HG03565 (cell line): ENCODE data around the gene LYPD6.

ENCODE experiments used
- ATAC-seq: cut with Tn5 transposase; IDR thresholded peaks from one replicate; pipeline ENCODE4 v1.9.1; 2021; ENCODE audit warnings: mild to moderate bottlenecking, moderate library complexity; ENCODE audit not compliant: unreplicated experiment

The LYPD6 gene

DNA sequence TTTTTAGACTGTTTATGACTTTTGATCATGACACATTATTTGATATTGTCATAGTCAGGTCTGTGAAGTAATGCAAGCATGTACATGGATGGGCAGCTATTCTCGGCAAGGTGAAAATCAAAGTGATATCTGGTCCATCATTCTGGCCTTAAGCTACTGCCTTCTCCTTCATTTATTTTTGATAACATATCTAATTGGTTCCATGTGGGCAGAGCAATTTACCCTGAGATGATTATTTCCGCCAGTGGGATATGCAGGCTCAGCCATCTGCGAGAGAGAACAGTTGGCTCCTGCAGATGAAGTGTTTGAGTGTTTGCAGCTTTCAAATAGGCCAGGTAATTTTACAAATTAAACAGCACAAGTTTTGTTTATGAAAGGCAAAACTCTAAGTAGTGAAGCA lies 116.4 kb downstream of the LYPD6 start:
- no peak for ATAC-seq

DNA sequence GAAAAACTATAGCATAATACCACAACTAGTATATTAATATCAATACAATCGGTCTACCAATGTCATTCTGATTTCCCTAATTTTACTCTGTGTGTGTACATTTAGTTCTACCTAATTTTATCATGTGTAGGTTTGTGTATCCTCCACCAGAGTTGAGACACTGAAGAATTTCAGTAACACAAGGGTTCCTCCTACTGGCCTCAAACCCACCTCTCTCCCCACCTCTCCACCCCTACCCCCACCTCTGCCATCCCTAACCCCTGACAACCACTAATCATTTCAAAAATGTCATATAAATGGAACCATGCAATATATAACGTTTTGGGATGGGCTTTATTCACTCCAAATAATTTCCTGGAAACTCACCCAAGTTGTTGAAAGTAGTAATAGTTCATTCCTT lies 117.9 kb downstream of the LYPD6 start:
- no peak for ATAC-seq

GRCh38 chr2:149449017-149449416 lies 118.6 kb downstream of the LYPD6 start:
- no peak for ATAC-seq

GRCh38 chr2:149451417-149452165 lies 121.2 kb downstream of the LYPD6 start:
- peak; percentile 66 for ATAC-seq

GRCh38 chr2:149456285-149456684 lies 125.9 kb downstream of the LYPD6 start:
- ATAC-seq, result no peak

- no peak for ATAC-seq
Measured at GRCh38 chr2:149458502-149458901, 128.1 kb downstream of the LYPD6 start.

GRCh38 chr2:149463328-149464002 lies 133.1 kb downstream of the LYPD6 start:
- ATAC-seq, result peak; percentile 91

DNA sequence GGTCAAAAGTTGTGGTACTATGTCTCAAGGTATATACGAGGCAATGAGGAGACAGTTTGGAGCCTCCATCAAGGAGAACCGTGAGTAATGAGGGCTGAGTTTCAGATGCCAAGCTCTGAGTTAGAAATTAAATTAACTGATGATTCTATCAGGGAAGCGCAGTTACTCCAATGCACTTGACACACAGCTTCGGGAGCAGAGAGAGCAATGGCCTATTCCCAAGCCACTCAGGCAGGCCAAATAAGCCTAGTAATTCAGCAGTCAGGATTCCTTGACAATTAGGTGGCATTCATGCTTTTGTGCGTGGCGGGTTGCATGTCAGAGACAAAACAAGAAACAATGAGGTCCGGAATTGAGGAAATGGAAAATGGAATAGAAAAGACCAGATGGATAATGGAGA lies 134.0 kb downstream of the LYPD6 start:
- ATAC-seq, result no peak

GRCh38 chr2:149465873-149466272 lies 135.5 kb downstream of the LYPD6 start:
- ATAC-seq, result no peak

DNA sequence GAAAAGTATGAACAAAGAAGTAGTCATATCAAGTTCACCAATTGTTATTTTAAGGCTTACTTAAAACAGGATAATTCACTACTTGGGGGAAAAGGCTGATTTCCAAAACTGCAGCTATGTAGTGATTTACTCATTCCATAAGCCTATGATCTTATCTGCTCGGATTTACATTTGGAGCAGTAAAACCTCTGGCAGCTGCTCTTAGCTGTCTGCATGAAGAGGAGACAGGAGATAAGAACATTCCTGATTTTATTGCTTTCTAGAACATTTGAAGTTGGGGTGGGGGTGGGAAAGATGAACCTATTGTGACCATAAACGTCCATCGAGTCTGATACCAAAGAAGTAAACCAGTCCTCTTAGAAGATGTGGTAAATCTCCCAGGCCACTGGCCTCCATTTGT lies 136.2 kb downstream of the LYPD6 start:
- ATAC-seq, result no peak

GRCh38 chr2:149467436-149467835 lies 137.0 kb downstream of the LYPD6 start:
- ATAC-seq, result no peak

GRCh38 chr2:149468636-149469035 lies 138.2 kb downstream of the LYPD6 start:
- ATAC-seq, result no peak

DNA sequence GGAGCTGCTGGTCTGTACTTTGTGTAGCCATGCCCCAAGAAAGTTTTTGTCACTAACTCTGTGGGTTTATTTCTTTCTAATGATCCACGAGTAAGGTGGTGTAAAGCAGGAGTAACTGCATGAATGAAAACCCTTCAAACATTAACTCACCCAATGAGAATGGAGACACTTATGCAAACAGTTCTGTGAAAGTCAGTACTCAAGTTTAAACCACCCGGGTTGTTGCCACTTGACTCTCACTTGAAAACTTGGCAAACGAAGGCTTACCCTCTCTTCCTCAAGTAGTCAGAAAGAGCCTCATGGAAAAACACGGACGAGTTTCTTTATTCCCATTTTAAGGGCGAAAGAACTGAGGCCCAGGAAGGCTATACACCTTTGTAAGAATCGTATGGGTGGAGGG lies 139.7 kb downstream of the LYPD6 start:
- no peak for ATAC-seq

DNA sequence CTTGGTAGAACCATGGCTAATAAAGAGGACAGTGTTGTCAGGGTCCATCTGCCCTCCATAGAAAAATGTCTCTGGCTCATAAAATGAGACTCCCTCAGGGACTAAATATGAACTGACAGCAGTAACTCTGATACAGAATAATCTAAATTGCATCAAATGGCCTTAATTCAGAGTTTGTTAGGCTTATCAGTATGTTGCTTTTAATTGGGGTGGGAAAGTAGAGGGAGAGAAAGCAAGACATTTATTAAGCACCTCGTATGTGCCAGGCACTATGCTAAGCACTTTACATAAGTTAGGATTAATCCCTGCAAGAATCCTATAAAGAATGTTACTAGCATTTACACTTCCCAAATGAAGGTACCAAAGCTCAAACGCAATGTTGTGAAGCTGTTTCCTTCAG lies 142.0 kb downstream of the LYPD6 start:
- no peak for ATAC-seq

- ATAC-seq, result no peak
Measured at GRCh38 chr2:149473068-149473467, 142.7 kb downstream of the LYPD6 start.

- ATAC-seq, result no peak
Measured at GRCh38 chr2:149473521-149473920, 143.1 kb downstream of the LYPD6 start.

DNA sequence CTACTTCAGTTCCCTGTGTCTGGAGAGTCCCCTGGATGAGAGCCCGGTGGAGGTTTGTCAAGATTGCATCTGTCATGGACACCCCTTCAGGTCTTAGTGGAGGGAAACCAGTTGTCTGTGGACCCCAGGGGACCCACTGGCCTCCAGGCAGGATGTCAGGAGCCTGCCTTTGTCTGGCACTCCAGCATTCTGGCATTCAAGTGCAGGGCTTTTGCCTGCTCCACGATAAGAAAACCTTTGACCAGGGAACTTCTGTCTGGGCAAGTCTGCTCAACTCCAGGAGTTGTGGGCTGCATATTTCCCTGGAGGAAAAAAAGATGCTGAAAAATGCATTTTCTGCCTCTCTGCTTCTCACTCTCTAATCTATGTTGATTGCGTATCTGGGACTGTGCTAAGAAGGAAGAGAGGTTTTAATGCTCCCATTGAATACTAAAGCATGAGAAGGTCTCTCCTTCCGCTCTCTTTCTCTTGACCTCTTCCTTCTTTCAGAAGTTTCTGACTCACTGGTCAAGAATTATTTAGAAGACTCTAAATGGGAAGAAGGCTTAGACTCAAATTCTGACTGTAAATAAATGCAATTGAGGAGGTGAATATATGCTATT lies 152.7 kb downstream of the LYPD6 start:
- no peak for ATAC-seq

- no peak for ATAC-seq
Measured at GRCh38 chr2:149486664-149487063, 156.3 kb downstream of the LYPD6 start.

DNA sequence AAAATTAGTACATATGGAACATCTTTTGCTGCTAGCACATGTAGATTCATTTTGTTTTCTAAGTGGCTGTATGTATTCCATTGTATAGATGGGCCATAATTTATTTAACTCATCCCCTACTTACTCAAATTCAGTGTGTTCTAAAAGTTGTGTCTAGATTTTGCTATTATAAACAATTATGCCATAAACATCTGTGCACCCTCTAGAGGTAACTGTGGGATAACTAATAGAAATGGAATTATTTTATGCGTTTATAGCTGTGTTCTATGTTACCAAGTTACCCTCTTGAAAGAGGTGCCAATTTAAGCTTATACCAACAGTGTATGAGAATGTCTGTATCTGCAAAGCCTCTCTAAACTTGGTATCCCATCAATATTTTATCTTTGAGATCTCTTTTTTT lies 156.8 kb downstream of the LYPD6 start:
- no peak for ATAC-seq

DNA sequence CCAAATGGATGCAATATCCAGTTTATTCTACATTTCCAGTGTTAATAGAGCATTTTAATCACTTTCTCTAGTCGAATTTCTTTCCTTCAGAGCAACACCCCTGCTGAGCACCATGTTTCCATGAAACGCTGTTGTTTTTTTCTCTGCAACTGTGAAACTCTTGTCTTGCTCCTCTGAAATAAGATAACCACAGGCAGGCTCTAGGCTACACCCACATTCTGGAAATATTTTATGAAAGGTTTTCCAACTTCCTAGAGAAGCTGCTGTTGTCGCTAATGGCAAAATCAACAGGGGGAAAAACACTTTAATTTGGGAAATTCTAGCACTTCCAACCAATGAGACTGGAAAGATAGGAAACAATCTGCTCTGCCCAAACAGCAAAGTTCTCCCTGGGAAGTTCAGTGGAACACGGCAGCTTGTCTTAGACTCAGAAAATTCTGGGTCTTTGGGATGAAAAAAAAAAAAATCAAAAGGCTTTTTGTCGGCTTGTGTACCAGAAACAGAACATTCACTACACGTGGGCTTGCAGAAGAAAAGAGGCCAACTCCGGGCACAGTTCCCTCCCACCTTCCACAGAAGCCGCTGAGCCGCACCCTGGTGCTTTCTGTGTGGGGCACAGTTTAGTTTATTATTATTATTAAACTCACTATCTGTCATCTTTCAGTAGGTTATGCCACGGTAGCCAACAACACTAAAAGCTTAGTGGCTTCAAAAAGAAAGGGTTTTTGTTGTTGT lies 158.5 kb downstream of the LYPD6 start:
- ATAC-seq, result no peak

- no peak for ATAC-seq
Measured at GRCh38 chr2:149489452-149489851, 159.1 kb downstream of the LYPD6 start.

DNA sequence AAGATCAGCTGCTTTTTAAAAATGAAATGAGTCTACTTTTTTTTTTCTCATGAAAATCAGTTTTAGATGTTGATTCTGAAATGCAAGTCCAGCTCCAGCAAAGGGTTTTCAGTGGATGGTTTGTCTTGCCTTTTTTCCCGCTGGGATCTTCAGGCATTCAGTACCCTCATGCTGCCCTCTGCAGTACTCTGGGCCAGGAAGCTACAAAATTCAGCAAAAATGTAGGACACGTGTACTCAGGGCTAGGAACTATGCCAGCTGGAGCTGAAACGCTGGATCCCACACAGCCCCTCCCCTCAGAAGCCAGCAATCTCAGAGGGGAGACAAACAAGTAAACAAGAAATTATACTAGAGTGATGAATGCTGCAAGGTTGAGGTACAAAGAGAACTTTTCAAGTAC lies 159.9 kb downstream of the LYPD6 start:
- no peak for ATAC-seq
